ENCODE results near the gene VPS13C.

Gene VPS13C

GRCh38 chr15:61824291-61824690, 236.0 kb downstream of the VPS13C start:
- H3K4me2 ChIP-seq, result no peak overlapping the region
- H3K27me3 ChIP-seq (ENCODE audit: insufficient read depth, low read depth), result no peaks in the 10 kb centered on the region
- no peaks in the 10 kb centered on the region for H3K4me1 ChIP-seq (ENCODE audit: low read depth, poor library complexity, severe bottlenecking)
- TF ChIP-seq CTCF (conservative IDR thresholded peaks at IDR 0.05; ENCODE audit: low read depth, low read length), result no peak
- no peak overlapping the region for H3K9ac ChIP-seq
- H2AFZ ChIP-seq (ENCODE audit: low read depth), result no peak overlapping the region
- H3K27ac ChIP-seq, result no peak overlapping the region
- no peaks in the 10 kb centered on the region for H3K79me2 ChIP-seq (ENCODE audit: insufficient read depth, low read depth)
- H4K20me1 ChIP-seq (ENCODE audit: insufficient read depth), result no peaks in the 10 kb centered on the region
- no peak overlapping the region for H3K4me3 ChIP-seq (IDR thresholded peaks at IDR 0.05; ENCODE audit: insufficient read depth, low read depth, low read length)
- H3K36me3 ChIP-seq (ENCODE audit: insufficient read depth), result no peaks in the 10 kb centered on the region

- Histone ChIP-seq H3K27ac (no peak overlapping the region), H3K4me2 (no peak overlapping the region), H3K4me3 (IDR thresholded peaks at IDR 0.05; ENCODE audit: insufficient read depth, low read depth, low read length) (no peak overlapping the region), H3K4me1 (ENCODE audit: low read depth, poor library complexity, severe bottlenecking) (no peaks in the 10 kb centered on the region), H3K9ac (no peak overlapping the region), H2AFZ (ENCODE audit: low read depth) (no peak overlapping the region), H3K36me3 (ENCODE audit: insufficient read depth) (no peaks in the 10 kb centered on the region), H3K79me2 (ENCODE audit: insufficient read depth, low read depth) (no peaks in the 10 kb centered on the region), H4K20me1 (ENCODE audit: insufficient read depth) (no peaks in the 10 kb centered on the region), H3K27me3 (ENCODE audit: insufficient read depth, low read depth) (no peaks in the 10 kb centered on the region)
- no peak for TF ChIP-seq CTCF (conservative IDR thresholded peaks at IDR 0.05; ENCODE audit: low read depth, low read length)
Observed at GRCh38 chr15:61822511-61822910, 237.7 kb downstream of the VPS13C start.

DNA sequence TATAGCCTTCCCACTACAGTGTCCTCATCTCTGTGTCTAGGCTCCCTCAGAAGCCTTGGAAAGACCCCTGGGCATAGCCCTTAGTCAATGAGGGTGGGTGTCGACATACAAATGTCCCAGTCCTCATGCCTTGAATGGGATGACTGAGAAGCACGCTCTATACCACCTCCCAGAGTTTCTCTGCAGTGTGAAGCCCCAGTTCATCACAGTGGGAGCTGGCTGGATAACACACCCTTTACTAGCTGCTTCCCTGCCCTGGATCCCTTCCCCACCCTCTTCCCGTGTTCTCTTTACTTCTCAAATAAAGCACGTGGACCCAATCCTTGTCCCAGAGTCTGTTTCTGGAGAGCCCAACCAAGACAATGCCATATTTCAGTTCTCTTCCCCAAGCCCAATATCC, 239.3 kb downstream of the VPS13C start:
- no peak overlapping the region for H3K4me2 ChIP-seq
- no peaks in the 10 kb centered on the region for H3K36me3 ChIP-seq (ENCODE audit: insufficient read depth)
- no peak overlapping the region for H3K4me3 ChIP-seq (IDR thresholded peaks at IDR 0.05; ENCODE audit: insufficient read depth, low read depth, low read length)
- no peaks in the 10 kb centered on the region for H3K27me3 ChIP-seq (ENCODE audit: insufficient read depth, low read depth)
- no peak for TF ChIP-seq CTCF (conservative IDR thresholded peaks at IDR 0.05; ENCODE audit: low read depth, low read length)
- H3K27ac ChIP-seq, result no peak overlapping the region
- no peaks in the 10 kb centered on the region for H3K79me2 ChIP-seq (ENCODE audit: insufficient read depth, low read depth)
- H3K4me1 ChIP-seq (ENCODE audit: low read depth, poor library complexity, severe bottlenecking), result no peaks in the 10 kb centered on the region
- no peaks in the 10 kb centered on the region for H4K20me1 ChIP-seq (ENCODE audit: insufficient read depth)
- H3K9ac ChIP-seq, result no peak overlapping the region
- H2AFZ ChIP-seq (ENCODE audit: low read depth), result no peak overlapping the region

GRCh38 chr15:61820212-61820611, 240.0 kb downstream of the VPS13C start:
- Histone ChIP-seq H3K4me3 (IDR thresholded peaks at IDR 0.05; ENCODE audit: insufficient read depth, low read depth, low read length) (no peak overlapping the region), H3K4me2 (no peak overlapping the region), H3K27ac (no peak overlapping the region), H3K4me1 (ENCODE audit: low read depth, poor library complexity, severe bottlenecking) (no peaks in the 10 kb centered on the region), H3K27me3 (ENCODE audit: insufficient read depth, low read depth) (no peaks in the 10 kb centered on the region), H4K20me1 (ENCODE audit: insufficient read depth) (no peaks in the 10 kb centered on the region), H3K79me2 (ENCODE audit: insufficient read depth, low read depth) (no peaks in the 10 kb centered on the region), H2AFZ (ENCODE audit: low read depth) (no peak overlapping the region), H3K36me3 (ENCODE audit: insufficient read depth) (no peaks in the 10 kb centered on the region), H3K9ac (no peak overlapping the region)
- TF ChIP-seq CTCF (conservative IDR thresholded peaks at IDR 0.05; ENCODE audit: low read depth, low read length), result no peak

GRCh38 chr15:61819386-61819785, 240.9 kb downstream of the VPS13C start:
- Histone ChIP-seq H3K27ac (no peak overlapping the region), H4K20me1 (ENCODE audit: insufficient read depth) (no peaks in the 10 kb centered on the region), H3K4me2 (no peak overlapping the region), H3K4me3 (IDR thresholded peaks at IDR 0.05; ENCODE audit: insufficient read depth, low read depth, low read length) (no peak overlapping the region), H3K36me3 (ENCODE audit: insufficient read depth) (no peaks in the 10 kb centered on the region), H3K79me2 (ENCODE audit: insufficient read depth, low read depth) (no peaks in the 10 kb centered on the region), H2AFZ (ENCODE audit: low read depth) (no peak overlapping the region), H3K9ac (no peak overlapping the region), H3K4me1 (ENCODE audit: low read depth, poor library complexity, severe bottlenecking) (no peaks in the 10 kb centered on the region), H3K27me3 (ENCODE audit: insufficient read depth, low read depth) (no peaks in the 10 kb centered on the region)
- TF ChIP-seq CTCF (conservative IDR thresholded peaks at IDR 0.05; ENCODE audit: low read depth, low read length), result no peak

Measured in KMS-11 (cell line).